Endothelial cell of hepatic sinusoid (primary cell): ENCODE results near the gene CCDC92.

ENCODE experiments used
- in situ Hi-C: cut with HindIII; loops from 2 replicates; pipeline ENCODE4 v1.10.0; 2017; ENCODE audit warnings: low sequenced_read_pairs

CCDC92 gene

GRCh38 chr12:123896767-123897166 lies 75.9 kb downstream of the CCDC92 start:
- in situ Hi-C loops: no loop called here

DNA sequence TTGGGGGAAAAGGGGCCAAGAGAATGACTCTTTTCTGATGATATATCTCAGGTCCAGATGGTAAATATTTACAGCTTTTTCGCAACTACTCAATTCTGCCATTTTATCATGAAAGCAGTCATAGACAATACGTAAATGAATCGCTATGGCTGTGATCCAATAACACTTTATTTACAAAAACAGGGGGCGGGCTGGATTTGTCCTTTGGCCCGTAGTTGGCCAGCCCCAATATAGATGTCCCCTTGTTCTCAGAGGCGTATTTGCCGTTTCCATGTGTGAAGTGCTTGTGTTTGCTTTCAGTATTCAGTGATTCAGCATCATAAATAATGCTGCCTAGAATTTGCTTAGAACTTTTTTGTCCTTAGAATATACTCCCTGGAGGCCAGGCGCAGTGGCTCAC lies 77.2 kb downstream of the CCDC92 start:
- in situ Hi-C loops: no loop called here

DNA sequence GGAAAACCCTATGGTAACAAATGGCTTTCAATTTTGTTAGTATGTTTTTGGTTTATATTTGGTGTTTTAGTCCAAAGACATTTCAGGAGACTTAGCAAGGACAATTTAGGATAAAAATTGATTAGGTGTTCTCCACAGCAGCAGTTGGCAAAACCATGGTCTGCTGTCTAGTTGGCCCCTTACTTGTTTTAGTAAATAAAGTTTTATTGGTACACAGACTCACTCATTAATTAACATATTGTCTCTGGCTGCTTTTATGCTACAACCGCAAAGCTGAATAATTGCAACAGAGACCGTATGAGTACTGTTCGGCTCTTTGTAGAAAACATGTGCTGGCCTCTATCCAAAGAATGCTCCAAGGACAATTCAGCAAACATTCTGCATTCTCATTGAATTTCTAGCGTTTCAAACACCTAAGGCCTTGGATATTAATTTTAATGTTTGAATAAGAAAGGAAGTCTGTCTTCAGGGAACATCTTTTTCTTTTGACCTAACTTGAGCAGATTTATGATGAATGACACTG lies 77.7 kb downstream of the CCDC92 start:
- in situ Hi-C loops: no loop called here

- in situ Hi-C loops: no loop called here
Observed at GRCh38 chr12:123893276-123893675, 79.4 kb downstream of the CCDC92 start.

- in situ Hi-C loops: no loop called here
Observed at GRCh38 chr12:123892853-123893252, 79.8 kb downstream of the CCDC92 start.

DNA sequence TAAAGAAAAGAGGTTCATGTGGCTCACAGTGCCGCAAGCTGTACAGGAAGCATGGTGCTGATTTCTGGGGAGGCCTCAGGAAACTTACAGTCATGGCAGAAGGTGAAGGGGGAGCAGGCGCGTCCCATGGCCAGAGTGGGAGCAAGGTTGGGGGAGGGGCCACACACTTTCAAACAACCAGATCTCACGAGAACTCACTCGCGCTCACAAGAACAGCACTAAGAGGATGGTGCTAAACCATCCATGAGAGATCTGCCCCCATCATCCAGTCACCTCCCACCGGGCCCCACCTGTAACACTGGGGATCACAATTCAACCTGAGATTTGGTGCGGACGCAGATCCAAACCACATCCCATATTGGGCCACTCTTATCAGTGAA lies 80.5 kb downstream of the CCDC92 start:
- in situ Hi-C loops: no loop called here

DNA sequence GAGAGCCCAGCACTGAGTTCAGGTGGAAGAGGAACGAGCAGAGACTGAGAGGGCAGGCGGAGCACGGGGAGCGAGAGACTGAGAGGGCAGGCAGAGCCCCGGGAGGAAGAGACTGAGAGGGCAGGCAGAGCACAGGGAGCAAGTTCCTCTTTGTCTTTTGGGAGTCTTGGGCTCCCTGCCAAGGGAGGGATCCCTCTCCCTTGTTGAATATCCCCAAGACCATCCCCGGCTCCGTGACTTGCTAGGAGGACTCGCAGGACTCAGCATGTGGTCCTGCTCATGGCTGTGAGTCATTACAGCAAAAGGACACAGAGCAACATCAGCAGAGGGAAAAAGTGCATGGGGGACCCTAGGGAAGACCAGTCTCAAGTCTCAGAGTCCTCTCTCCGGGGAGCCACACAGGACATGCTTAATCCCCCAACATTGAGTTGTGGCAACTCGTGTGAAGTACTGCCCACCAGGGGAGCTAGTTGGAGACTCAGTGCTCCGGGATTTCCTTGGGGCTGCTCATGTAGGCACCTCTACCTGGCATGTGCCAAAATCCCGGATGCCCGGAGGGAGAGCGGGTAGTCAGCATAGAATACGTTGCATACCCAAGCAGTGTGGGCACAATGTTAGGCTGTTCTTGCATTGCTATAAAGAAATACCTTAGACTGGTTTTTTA lies 81.0 kb downstream of the CCDC92 start:
- in situ Hi-C loops: no loop called here

DNA sequence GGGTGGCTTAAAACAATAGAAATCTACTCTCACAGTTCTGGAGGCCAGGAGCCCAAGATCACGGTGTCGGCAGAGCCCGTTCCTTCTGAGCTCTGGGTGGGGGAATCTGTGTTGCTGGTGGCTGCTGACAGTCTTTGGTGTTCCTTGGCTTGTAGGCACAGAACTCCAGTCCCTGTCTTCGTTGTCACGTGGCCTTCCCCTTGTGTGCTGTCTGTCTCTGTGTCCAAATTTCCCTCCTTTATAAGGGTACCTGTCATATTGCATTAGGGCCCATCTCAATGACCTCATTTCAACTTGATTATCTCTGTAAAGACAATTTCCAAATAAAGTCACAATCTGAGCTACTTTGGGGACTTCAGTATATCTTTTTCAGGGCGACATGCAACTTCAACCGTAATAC lies 81.6 kb downstream of the CCDC92 start:
- in situ Hi-C loops: no loop called here

DNA sequence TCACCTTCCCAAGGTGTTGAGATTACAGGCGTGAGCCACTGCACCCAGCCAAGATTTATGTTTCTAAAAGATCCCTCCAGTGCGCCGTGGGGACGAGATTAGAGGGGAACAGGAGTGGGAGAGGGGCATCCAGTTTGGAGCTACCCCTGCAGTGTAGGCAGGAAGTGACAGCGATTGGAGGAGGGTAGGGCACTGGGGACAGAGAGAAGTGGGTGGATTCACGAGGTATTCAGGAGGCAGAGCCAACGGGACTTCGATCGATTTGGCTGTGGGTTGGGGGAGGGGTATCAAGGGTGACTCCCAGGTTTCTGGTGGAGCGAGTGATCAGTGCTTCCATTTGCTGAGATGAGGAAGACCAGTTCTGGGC lies 82.1 kb downstream of the CCDC92 start:
- in situ Hi-C loops: no loop called here

- in situ Hi-C loops: no loop called here
Observed at GRCh38 chr12:123889848-123890535, 82.6 kb downstream of the CCDC92 start.

GRCh38 chr12:123888989-123889388 lies 83.6 kb downstream of the CCDC92 start:
- in situ Hi-C loops: no loop called here

- in situ Hi-C loops: no loop called here
Observed at GRCh38 chr12:123886931-123887582, 85.6 kb downstream of the CCDC92 start.

DNA sequence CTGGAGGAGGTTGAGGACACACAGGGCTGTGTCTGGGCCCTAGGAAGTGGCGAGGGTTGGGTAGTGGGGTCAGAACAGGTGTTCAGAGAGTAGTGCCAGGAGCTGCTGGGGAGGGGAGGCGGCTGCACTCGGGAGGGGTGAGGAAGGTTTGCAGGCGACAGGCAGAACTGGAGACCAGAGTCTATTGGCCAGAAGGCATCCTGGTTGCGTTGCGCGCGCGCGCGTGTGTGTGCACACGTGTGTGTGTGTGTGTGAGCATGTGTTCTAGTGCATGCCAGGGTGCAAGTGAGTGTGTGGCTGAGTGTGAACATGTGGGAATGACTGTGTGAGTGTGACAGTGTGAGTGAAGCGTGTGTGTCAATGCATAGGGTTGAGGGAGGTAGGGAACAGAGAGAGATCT lies 86.4 kb downstream of the CCDC92 start:
- in situ Hi-C loops: no loop called here
